NCI-H460 (cell line): ENCODE results near the gene PRMT5. TPM values are rescaled to one million over a fixed set of nuclear protein-coding genes. Genes with fewer than 3 reads are reported as not detected.

Experiments
- DNase-seq: peaks from one replicate; pipeline ENCODE4 v3.0.0-alpha.2; 2016; ENCODE audit warnings: low read depth; ENCODE audit errors: extremely low read depth
- total RNA-seq: library from RNA; depleted of rRNA; stranded (reverse); fragments of >200 nt; shearing (Covaris generic); gene quantifications from 2 replicates; pipeline ENCODE4 v1.2.3, GENCODE V29; 2014

Gene PRMT5
- total RNA-seq, 1 experiment from 2014 or later: 170 TPM

DNA sequence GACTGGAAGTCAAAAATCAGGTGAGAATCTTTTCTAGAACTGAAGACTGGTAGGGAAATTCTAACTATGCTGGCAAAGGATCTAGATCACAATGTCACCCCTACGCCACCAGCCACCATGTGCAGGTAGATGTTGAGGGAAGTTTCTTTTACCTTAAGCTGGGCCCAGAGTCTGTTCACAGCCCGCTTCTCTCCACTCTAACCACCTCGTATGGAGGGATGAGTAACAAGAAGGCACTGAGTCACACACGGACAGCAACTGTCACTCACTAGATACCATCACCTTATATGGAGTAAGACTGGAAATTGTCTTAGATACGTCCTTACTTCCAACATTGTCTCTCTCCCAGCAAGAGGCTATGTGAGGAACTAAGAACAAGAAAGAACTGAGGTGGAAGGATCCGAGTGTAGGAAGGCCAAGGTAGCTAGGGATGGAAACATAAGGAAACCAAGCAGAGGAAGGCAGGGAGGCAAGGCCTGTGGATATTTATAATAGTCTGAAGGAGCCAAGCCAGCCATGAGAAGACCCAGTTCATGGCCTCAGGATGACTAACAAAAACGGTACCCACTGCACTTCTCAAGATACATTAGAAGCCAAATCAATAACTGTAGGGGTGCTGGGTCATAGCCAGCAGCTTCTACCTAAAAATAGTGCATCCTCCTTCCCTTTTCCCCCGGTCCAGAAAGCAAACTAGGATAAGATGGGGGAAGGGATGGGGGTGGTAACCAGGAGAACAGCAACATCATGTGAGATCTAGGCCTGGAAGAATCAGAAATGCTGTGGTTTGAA lies 30.7 kb downstream of the PRMT5 start:
- DNase-seq: no peak

DNA sequence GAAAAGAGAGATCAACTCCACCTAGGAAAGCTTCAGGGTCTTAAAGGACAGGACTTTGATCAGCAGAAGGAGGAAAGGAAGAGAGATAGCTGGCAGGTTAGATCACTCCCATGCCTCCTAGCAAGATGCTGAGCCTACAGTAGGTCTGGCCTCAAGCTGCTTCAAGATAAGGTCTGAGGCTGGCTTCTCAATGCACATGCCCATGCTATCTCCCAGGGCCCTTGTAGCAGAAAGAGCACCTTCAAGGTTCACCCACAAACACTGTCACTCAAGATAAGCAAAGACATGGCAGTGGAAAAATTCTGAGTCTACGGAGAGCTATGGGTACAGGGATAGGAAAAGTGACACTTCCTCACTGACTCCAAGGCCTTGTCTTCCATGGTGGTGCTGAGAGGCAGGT lies 31.8 kb downstream of the PRMT5 start:
- DNase-seq: no peak

DNA sequence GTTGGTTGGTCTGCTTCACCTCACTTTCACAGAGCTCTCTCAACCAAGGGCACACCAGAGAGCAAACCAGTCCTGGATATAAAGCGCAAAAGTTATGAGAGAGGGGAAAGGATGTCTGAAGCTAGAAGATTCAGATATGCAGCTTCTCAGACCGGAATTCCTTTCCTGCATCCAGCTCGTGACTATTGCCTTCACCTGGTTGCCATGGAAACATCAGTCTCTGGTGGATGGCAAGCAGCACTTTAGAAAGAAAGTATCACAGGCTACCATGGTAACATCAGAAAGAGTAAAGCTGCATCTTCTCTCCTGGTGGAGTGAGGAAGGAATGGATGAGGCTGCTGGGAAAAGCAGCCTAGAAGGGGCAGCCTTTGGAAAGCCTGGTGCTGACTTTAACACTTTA lies 32.4 kb downstream of the PRMT5 start:
- DNase-seq: no peak

DNA sequence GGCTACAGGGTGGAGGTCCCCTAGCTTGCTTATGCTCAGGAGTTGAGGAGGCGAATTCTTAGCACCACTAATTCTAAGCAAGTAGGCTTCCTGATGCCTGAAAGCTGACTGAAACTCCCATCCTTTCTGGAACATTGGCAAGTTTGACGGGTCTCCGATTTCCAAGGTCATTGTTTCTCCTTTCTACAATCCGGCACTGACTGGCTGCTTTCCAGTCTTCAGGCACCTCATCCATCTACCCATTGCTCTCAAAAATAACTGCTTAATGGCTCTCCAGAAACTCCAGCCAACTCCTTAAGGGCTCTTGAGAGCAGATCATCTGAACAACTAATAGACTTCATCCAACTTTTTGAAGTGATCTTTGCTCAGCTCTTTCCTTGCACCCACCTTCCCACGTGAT lies 32.8 kb downstream of the PRMT5 start:
- DNase-seq: no peak

DNA sequence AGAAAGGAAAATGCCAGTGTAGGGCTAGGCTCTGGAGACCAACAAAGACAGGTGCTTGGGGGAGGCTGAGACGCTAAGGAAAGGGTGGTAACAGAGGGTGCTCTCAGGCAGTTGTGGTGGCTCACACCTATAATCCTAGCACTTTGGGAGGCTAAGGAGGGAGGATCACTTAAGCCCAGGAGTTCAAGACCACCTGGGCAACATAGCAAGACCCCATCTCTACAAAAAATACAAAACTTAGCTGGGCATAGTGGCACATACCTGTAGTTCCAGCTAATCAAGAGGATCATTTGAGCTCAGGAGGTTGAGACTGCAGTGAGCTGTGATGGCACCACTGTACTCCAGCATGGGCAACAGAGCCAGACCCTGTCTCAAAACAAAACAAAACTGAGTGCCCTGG lies 33.8 kb downstream of the PRMT5 start:
- no peak for DNase-seq

DNA sequence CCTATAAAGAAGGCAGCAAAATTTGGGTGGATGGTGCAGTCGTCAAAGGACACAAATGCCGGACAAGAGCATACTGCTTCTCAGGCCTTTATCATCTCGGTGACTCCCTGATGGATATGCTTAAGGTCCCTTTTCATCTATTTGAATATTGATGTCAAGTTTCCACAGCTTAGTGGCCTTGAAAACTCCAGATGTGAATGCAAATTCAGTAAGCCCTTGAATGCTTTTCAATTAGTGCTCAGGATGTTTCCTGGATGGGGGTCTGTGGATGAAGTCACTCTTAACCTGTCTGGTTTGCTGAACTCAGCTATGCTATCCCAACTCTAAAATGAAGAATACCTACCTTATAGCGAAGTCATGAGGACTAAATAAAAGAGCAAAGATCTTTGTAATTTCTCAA lies 35.5 kb downstream of the PRMT5 start:
- DNase-seq: no peak

DNA sequence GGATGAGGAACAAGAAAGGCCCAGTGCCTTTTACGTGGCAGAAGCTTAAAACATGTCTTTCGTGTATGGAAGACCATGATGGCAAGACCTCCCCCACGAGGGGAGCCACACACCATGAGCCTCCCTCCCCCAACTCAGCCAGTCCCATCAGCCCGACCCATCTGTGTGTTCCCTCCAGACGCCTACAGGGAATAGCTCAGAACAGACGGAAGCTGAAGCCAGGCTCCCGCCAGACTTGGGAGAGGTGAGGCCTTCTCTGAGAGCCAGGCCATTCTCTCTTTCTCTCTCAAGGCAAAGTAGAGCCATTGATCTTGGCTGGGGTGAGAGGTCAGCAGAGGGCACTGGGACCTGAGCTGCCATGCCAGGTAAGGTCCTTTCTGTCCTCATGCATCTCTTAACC lies 36.7 kb downstream of the PRMT5 start:
- DNase-seq: no peak

DNA sequence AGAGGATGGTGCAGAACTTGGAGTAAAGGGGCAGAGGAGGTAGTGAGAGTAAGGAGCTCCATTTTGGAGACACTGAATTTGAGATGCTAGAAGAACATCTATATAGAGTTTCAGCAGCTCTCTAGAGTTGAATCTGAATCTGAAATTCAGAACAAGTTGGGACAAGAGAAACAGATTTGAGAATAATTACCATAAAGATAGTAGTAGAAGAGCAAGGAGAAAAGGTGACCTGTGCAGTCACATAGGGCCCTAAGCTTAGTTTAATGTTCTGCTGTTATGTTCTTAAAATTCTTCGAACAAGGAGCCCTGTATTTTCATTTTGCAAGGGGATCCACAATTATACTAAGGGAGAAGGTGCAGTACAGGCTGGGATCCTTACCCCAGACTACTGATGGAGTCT lies 38.8 kb downstream of the PRMT5 start:
- no peak for DNase-seq

DNA sequence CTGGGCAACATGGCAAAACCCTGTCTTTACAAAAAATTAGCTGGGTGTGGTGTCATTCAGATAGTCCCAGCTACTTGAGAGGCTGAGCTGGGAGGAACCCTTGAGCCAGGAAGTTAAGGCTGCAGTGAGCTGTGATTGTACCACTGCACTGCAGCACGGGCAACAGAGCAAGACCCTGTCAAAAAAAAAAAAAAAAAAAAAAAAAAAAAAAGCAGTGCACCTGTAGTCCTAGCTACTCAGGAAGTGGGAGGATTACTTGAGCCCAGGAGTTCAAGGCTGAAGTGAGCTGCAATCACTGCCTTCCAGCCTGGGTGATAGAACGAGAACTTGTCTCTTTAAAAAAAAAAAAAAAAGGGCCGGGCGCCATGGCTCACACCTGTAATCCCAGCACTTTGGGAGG lies 40.5 kb downstream of the PRMT5 start:
- DNase-seq: no peak

DNA sequence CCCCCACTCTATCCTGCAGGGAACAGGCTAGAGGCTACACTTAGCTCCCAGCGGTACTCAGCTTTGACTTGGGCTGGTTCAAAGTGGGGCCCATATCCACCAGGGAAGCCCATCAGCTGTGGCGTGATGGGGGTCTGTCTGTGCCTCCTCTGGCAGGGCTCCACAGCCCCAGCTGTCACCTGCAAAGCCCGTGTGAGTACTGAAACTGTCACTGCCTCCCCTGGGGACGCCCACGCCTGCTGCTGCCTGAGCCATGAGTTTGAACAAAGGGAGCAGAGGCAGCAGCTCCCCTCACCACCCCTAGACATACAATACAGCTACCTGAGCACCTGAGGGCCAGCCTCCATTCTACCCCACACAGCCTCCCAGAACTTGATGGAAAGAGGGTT lies 41.2 kb downstream of the PRMT5 start:
- DNase-seq: no peak

DNA sequence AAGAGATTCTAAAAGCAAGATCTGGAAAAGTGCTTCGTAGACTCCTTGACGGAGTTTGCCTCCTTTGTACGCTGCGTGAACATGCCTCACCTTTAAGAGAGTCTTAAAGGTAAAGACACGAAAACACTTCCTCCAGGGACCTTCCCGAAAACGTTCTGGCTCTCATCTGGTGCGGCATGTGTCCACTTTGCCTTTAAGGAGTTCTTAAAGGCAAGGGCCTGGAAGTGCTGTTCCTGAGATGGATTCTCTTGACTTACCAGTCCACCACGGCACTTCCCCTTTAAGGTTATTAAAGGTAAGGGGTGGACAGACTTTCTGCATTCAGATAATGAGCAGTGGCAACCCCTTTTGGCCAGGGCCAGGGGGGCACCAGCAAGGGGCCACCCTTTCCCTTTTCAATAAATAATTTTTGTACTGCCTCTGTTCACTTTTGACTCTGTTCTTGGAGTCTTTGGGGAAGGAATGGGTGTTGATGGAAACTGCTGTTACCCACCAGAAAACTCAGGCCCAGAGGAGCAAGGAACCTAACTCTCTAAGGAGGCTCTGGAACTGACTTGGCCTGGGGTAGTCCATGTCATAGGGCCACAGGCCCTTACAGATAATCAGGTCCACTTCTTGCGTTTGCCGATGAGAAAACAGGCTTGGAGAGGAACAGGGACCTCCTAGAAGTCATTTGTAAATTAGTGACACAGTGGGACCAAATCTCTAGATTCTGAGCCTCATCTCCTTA lies 41.8 kb downstream of the PRMT5 start:
- peak; percentile 21 for DNase-seq

DNA sequence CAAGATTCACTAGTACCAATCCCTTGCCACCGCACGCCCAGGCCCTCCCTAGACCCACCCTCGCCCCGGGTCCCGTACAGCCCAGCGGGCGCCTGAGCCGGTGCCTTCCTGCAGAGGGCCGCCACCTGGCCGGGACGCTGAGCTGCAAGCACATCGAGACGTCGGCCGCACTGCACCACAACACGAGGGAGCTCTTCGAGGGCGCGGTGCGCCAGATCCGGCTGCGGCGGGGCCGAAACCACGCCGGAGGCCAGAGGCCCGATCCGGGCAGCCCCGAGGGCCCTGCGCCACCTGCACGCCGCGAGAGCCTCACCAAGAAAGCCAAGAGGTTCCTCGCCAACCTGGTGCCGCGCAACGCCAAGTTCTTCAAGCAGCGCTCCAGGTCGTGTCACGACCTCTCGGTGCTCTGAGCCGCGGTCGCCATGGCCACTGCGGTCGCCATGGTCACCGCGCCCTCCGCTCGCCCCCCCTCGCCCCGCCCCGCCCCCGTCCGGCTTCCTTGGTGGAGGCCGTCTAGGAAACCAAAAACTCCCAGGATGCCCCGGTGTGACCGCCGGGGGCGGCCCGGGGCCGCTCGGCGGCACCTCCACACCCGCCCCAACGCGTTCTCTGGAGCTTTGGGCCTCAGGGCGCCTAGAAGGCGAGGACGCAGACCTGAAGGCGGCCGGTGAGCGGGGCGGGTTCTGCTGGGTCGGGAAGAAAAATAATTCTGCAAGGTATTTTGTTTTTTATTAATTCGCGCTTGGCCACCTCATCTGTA lies 42.5 kb downstream of the PRMT5 start:
- no peak for DNase-seq

DNA sequence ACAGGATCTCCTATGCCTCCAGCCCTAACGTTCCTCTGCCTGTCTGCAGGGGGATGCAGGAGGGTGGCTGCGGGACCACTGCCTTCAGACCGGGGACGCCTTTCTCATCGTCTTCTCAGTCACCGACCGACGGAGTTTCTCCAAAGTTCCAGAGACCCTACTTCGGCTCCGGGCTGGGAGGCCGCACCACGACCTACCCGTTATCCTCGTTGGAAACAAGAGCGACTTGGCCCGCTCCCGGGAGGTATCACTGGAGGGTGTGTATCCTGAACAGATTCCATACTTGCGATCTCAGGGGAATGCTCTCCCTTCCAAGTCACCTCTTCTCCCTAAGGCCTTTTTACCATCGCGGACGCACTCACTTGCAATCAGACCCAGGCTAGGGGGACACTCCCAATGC lies 43.2 kb downstream of the PRMT5 start:
- no peak for DNase-seq

DNA sequence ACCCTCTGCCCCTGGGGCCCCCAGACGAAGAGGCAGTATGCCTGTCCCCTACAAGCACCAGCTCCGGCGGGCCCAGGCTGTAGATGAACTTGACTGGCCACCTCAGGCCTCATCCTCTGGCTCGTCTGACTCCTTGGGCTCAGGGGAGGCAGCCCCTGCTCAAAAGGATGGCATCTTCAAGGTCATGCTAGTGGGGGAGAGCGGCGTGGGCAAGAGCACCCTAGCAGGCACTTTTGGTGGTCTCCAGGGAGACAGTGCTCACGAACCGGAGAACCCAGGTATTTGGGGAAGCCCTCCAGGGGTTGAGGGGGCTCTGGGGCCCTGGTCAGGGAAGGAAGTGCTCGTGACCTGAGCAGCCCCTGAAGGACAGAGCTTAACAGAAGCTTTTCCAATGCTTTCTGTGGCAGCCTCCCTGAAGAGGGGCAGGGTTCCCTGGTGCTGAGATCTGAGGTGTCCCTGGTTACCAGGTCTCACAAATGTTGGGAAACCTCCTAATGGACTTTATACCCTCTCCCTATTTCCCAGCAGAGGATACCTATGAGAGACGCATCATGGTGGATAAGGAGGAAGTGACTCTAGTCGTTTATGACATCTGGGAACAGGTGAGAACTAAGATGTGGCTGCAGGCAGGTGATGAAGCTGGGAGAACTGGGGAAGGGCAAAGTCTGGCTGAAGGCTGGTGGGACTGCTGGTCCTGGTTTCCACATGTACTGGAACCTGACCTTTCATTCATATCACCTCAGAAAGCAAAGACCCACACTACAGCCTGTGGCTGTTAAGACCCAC lies 44.2 kb downstream of the PRMT5 start:
- DNase-seq: no peak

DNA sequence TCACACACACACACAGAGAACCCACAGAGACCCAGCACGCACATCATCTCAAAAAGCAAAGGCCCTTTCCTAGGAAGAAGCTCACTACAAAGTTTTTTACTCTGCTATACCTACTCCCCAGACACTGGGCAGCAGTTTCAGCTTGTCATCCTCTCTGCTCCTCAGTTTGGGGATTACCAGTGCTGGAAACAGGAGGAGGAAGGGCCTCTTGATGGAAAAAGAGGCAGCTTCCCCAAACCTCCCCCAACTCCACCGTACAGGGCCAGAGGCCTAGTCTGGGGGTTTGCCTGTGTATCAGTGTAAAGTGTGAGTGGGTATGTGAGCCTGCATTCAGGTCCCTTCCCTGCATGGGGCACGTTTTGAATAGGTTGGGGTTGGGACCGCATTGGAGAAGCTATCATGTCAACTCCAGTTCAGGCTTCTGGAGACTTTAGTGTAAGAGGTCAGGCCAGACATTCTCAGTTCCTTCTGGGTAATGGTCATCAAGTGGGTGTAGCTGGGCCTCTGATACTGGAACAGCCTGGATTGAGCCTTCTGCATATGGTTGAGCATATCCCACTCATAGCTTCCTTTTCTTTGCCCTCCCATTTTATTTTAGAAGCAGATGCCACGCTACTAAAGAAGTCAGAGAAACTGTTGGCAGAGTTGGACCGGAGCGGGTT lies 45.0 kb downstream of the PRMT5 start:
- no peak for DNase-seq

DNA sequence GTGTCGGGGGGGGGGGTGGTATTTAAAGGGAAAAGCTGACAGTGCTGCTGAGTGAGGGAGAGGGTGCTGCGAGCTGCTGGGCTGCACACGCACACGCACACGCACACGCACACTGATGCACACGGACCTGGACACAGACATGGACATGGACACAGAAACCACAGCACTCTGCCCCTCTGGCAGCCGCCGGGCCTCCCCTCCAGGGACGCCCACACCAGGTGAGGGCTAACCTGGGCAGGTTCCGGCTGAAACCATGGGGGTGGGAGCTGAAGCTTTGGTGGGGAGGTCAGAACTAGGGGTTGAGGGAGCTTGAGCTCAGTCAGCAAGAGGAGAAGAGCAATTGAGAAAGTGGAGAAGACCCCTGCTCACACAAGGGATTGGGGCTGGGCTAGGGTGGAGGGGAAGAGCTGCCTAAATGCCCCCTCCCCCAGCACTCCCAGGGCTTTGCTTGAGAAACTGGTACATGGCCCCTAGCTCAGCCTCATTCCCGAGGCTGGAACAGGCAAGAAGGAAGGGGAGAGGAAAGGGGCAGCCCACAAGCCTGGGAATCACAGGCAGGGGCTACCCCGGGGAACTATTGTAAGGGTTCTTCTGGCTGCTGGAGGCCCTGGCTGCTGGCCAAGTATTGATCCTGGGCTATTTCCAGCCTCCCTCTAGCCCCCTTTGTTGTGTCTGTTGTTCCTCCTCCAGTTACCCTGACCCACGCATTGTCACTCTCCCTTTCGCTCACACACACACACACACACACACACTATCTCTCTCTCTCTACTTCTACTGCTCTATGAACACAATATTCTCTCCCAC lies 45.8 kb downstream of the PRMT5 start, which contains the start of gene REM2:
Gene REM2, plus strand, starts transcription at position 50 of the 804 bp plus-strand sequence. Its CDS starts 66 bp downstream, at position 116.
- DNase-seq: no peak

DNA sequence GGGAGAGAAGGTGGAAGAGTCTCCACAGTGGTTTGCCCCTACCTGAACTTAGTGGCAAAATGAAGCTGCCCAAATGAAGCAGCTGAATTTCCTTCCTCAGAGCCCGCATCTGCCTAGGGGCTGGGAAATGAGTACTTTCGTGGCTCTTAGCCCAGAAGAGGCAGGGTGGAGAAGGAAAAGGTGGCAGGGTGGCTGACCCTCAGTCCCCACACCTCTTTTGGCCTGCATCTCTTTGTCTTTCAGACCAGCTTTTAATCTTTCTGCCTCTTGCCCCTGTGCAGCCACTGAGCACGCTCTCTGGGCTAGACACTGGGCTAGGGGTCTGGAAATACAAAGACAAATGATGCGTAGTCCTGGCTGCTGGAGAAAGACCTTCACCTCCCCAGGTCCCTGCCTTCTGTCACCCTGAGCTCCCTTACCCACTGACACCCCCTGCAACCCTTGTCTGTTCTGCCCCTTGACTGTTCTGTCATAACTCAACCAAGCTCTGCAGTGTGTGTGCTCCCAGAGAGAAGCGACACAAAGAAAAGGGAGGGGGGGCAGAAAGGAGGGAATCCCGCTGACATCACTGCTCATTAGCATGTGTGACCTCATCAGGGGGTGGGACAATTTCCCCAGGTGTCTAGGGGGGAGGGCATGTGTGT lies 46.5 kb downstream of the PRMT5 start:
- no peak for DNase-seq

DNA sequence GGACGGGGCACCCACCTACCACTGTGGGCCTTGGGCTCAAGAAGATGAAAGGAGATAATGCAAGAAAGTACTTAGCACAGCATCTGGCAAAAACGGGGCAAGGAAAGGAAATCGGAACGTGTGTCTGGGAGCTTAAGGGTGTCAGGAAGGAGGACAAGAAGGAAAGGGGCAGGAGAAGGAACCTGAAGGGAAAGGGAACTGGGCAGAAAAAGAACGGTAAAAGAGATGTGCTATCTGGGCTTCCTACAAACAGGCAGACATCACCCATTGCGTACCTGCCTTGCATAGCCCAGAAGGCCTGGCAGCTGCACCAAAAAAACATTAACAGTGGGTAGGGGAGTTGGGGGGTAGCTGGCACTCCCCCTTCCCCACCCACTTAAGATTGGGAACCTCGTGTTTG lies 47.1 kb downstream of the PRMT5 start:
- DNase-seq: no peak
